GM18507 (cell line): ENCODE measurements around the gene CDC5L.

Source experiments
- DNase-seq: peaks from one replicate; pipeline ENCODE4 v3.0.0; 2011; ENCODE audit warnings: low read depth; ENCODE audit not compliant: insufficient read length; ENCODE audit errors: extremely low spot score
- FAIRE-seq: peaks from 2 replicates; lab custom pipeline; 2011; peaks lifted over from hg19 to GRCh38; lab: Jason Lieb, UNC

The CDC5L gene

GRCh38 chr6:44487586-44487985 lies 100.1 kb downstream of the CDC5L start:
- FAIRE-seq = no peak
- DNase-seq = no peak

- FAIRE-seq (no peak), DNase-seq (no peak)
These were observed 102.6 kb downstream of the CDC5L start for GRCh38 chr6:44489910-44490604.

DNA sequence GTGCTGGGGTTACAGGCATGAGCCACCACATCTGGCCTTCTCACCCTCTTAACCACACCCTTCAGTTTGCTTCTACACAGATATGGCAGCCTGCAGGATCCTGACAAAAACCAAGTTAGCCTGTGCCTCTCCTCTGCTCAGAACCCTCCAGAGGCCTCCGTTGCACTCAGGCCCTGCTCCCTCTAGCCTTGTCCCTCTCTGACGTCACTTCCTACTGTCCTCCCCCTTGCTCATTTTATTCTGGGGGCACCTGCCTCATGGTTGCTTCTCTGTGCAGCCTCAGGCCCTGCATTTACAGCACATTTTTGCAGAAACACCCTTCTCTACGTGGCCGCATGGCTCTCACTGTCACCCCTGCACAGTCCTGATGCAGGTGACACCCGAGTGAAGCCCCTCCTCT lies 105.6 kb downstream of the CDC5L start:
- no peak for FAIRE-seq
- DNase-seq = no peak

GRCh38 chr6:44493593-44493992 lies 106.1 kb downstream of the CDC5L start:
- no peak for FAIRE-seq
- DNase-seq = no peak

DNA sequence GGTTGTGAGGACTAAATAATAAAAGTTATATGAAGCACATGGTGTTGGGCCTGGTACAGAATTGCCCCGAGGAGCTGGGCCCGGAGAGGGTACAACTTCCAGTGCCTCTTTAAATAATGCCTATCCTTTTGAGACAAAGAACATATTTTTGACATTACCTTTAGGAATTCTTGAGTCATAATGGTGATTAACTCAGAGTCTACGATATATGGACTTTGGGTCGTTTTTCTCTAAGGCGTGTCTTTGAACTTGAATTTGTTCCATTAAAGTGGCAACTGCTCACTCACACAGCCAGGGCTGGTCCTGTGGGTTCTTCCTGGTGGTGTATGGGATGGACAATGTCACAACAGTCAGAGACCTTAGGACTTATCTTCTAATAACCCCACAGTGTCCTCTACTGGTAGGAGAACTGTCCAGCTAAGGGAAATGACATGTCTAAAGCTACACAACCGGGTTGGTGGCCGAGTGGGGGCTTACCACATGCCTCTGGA lies 106.5 kb downstream of the CDC5L start:
- FAIRE-seq (no peak), DNase-seq (no peak)

GRCh38 chr6:44495036-44495901 lies 107.8 kb downstream of the CDC5L start:
- DNase-seq (no peak), FAIRE-seq (no peak)

GRCh38 chr6:44496665-44497369 lies 109.3 kb downstream of the CDC5L start:
- no peak for FAIRE-seq
- no peak for DNase-seq

DNA sequence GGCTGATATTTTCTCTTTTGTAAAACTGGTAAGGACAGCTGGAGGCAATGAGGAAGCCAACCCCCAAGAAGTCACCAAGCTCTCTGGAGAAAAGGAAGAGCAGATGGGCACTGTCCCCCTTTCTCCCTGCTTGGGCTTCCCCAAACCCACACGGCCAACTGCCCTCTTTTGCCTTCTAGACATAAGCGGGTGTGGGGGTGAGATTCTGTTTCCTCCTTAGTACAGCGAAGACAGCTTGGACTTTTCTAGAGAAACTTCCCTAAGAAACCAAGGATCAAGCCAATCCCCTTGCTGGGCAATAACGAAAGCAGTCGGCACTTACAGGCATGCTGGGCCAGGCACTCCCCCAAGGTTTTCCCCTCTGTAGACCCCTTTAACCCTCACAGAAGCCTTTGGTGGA lies 110.3 kb downstream of the CDC5L start:
- FAIRE-seq (no peak), DNase-seq (no peak)

GRCh38 chr6:44498436-44498835 lies 110.9 kb downstream of the CDC5L start:
- DNase-seq (no peak), FAIRE-seq (no peak)

- FAIRE-seq = no peak
- no peak for DNase-seq
These were observed 112.1 kb downstream of the CDC5L start for GRCh38 chr6:44499609-44500008.
